ENCODE results near the gene PGAM4.
"Not testable (repeated sequence)": the region's sequence is repeated elsewhere in the genome, so short reads cannot be mapped to it uniquely, and the experiment has no call there.

The PGAM4 gene

GRCh38 chrX:77953708-77954107 lies 15.7 kb downstream of the PGAM4 start:
- Histone ChIP-seq H3K4me3 (ENCODE audit: low read depth, low read length) (peak overlapping the region; percentile 44; the same call in 1 of the 2 replicates), H3K27me3 (ENCODE audit: insufficient read depth, low read length) (no peaks in the 10 kb centered on the region), H3K79me2 (ENCODE audit: control insufficient read depth, insufficient read depth, low read length, unreplicated experiment) (no peaks in the 10 kb centered on the region), H3K36me3 (ENCODE audit: insufficient read depth, low read length) (no peaks in the 10 kb centered on the region), H3K27ac (ENCODE audit: low read depth, low read length) (peak overlapping the region; percentile 68), H2AFZ (ENCODE audit: low read length, unreplicated experiment) (no peak overlapping the region), H3K4me1 (ENCODE audit: control insufficient read depth, insufficient read depth, low read length, unreplicated experiment) (peaks cover 15% of the 10 kb centered on the region)

GRCh38 chrX:77953302-77953701 lies 16.1 kb downstream of the PGAM4 start:
- H3K79me2 ChIP-seq (ENCODE audit: control insufficient read depth, insufficient read depth, low read length, unreplicated experiment): no peaks in the 10 kb centered on the region
- H3K4me3 ChIP-seq (ENCODE audit: low read depth, low read length): peak overlapping the region; percentile 44; the same call in 1 of the 2 replicates
- peaks cover 15% of the 10 kb centered on the region for H3K4me1 ChIP-seq (ENCODE audit: control insufficient read depth, insufficient read depth, low read length, unreplicated experiment)
- H3K27me3 ChIP-seq (ENCODE audit: insufficient read depth, low read length): no peaks in the 10 kb centered on the region
- H3K36me3 ChIP-seq (ENCODE audit: insufficient read depth, low read length): no peaks in the 10 kb centered on the region
- no peak overlapping the region for H2AFZ ChIP-seq (ENCODE audit: low read length, unreplicated experiment)
- H3K27ac ChIP-seq (ENCODE audit: low read depth, low read length): peak overlapping the region; percentile 68

- Histone ChIP-seq H3K4me1 (ENCODE audit: control insufficient read depth, insufficient read depth, low read length, unreplicated experiment) (peaks cover 15% of the 10 kb centered on the region), H3K4me3 (ENCODE audit: low read depth, low read length) (no peak overlapping the region), H2AFZ (ENCODE audit: low read length, unreplicated experiment) (no peak overlapping the region), H3K79me2 (ENCODE audit: control insufficient read depth, insufficient read depth, low read length, unreplicated experiment) (no peaks in the 10 kb centered on the region), H3K27me3 (ENCODE audit: insufficient read depth, low read length) (no peaks in the 10 kb centered on the region), H3K27ac (ENCODE audit: low read depth, low read length) (no peak overlapping the region), H3K36me3 (ENCODE audit: insufficient read depth, low read length) (no peaks in the 10 kb centered on the region)
These were observed 17.3 kb downstream of the PGAM4 start for GRCh38 chrX:77952173-77952572.

- no peaks in the 10 kb centered on the region for H3K79me2 ChIP-seq (ENCODE audit: control insufficient read depth, insufficient read depth, low read length, unreplicated experiment)
- H3K36me3 ChIP-seq (ENCODE audit: insufficient read depth, low read length): no peaks in the 10 kb centered on the region
- peaks cover 15% of the 10 kb centered on the region for H3K4me1 ChIP-seq (ENCODE audit: control insufficient read depth, insufficient read depth, low read length, unreplicated experiment)
- no peak overlapping the region for H2AFZ ChIP-seq (ENCODE audit: low read length, unreplicated experiment)
- H3K27ac ChIP-seq (ENCODE audit: low read depth, low read length): no peak overlapping the region
- no peak overlapping the region for H3K4me3 ChIP-seq (ENCODE audit: low read depth, low read length)
- no peaks in the 10 kb centered on the region for H3K27me3 ChIP-seq (ENCODE audit: insufficient read depth, low read length)
These were observed 19.6 kb downstream of the PGAM4 start for GRCh38 chrX:77949840-77950239.

GRCh38 chrX:77946571-77946970 lies 22.9 kb downstream of the PGAM4 start:
- no peak overlapping the region for H3K4me3 ChIP-seq (ENCODE audit: low read depth, low read length)
- no peaks in the 10 kb centered on the region for H3K27me3 ChIP-seq (ENCODE audit: insufficient read depth, low read length)
- H2AFZ ChIP-seq (ENCODE audit: low read length, unreplicated experiment): no peak overlapping the region
- H3K79me2 ChIP-seq (ENCODE audit: control insufficient read depth, insufficient read depth, low read length, unreplicated experiment): no peaks in the 10 kb centered on the region
- H3K4me1 ChIP-seq (ENCODE audit: control insufficient read depth, insufficient read depth, low read length, unreplicated experiment): peaks cover 5% of the 10 kb centered on the region
- H3K27ac ChIP-seq (ENCODE audit: low read depth, low read length): no peak overlapping the region
- no peaks in the 10 kb centered on the region for H3K36me3 ChIP-seq (ENCODE audit: insufficient read depth, low read length)

- no peaks in the 10 kb centered on the region for H3K36me3 ChIP-seq (ENCODE audit: insufficient read depth, low read length)
- peaks cover 5% of the 10 kb centered on the region for H3K4me1 ChIP-seq (ENCODE audit: control insufficient read depth, insufficient read depth, low read length, unreplicated experiment)
- H2AFZ ChIP-seq (ENCODE audit: low read length, unreplicated experiment): no peak overlapping the region
- H3K79me2 ChIP-seq (ENCODE audit: control insufficient read depth, insufficient read depth, low read length, unreplicated experiment): no peaks in the 10 kb centered on the region
- no peaks in the 10 kb centered on the region for H3K27me3 ChIP-seq (ENCODE audit: insufficient read depth, low read length)
- H3K4me3 ChIP-seq (ENCODE audit: low read depth, low read length): no peak overlapping the region
- H3K27ac ChIP-seq (ENCODE audit: low read depth, low read length): no peak overlapping the region
These were observed 23.4 kb downstream of the PGAM4 start for GRCh38 chrX:77945910-77946545.

GRCh38 chrX:77945031-77945430 lies 24.4 kb downstream of the PGAM4 start:
- not testable (repeated sequence) for H3K79me2 ChIP-seq (ENCODE audit: control insufficient read depth, insufficient read depth, low read length, unreplicated experiment); H3K27me3 ChIP-seq (ENCODE audit: insufficient read depth, low read length); H3K36me3 ChIP-seq (ENCODE audit: insufficient read depth, low read length); H2AFZ ChIP-seq (ENCODE audit: low read length, unreplicated experiment); H3K27ac ChIP-seq (ENCODE audit: low read depth, low read length); H3K4me3 ChIP-seq (ENCODE audit: low read depth, low read length); H3K4me1 ChIP-seq (ENCODE audit: control insufficient read depth, insufficient read depth, low read length, unreplicated experiment)

- Histone ChIP-seq H3K4me1 (ENCODE audit: control insufficient read depth, insufficient read depth, low read length, unreplicated experiment) (peaks cover 15% of the 10 kb centered on the region), H3K27me3 (ENCODE audit: insufficient read depth, low read length) (no peaks in the 10 kb centered on the region), H3K79me2 (ENCODE audit: control insufficient read depth, insufficient read depth, low read length, unreplicated experiment) (no peaks in the 10 kb centered on the region), H3K27ac (ENCODE audit: low read depth, low read length) (no peak overlapping the region), H3K36me3 (ENCODE audit: insufficient read depth, low read length) (no peaks in the 10 kb centered on the region), H2AFZ (ENCODE audit: low read length, unreplicated experiment) (no peak overlapping the region), H3K4me3 (ENCODE audit: low read depth, low read length) (no peak overlapping the region)
These were observed 31.3 kb downstream of the PGAM4 start for GRCh38 chrX:77938083-77938680.

- H3K4me3 ChIP-seq (ENCODE audit: low read depth, low read length): no peak overlapping the region
- H3K79me2 ChIP-seq (ENCODE audit: control insufficient read depth, insufficient read depth, low read length, unreplicated experiment): no peaks in the 10 kb centered on the region
- H2AFZ ChIP-seq (ENCODE audit: low read length, unreplicated experiment): no peak overlapping the region
- peak overlapping the region; percentile 70 for H3K27ac ChIP-seq (ENCODE audit: low read depth, low read length)
- H3K4me1 ChIP-seq (ENCODE audit: control insufficient read depth, insufficient read depth, low read length, unreplicated experiment): peaks cover 15% of the 10 kb centered on the region
- H3K36me3 ChIP-seq (ENCODE audit: insufficient read depth, low read length): no peaks in the 10 kb centered on the region
- no peaks in the 10 kb centered on the region for H3K27me3 ChIP-seq (ENCODE audit: insufficient read depth, low read length)
These were observed 32.1 kb downstream of the PGAM4 start for GRCh38 chrX:77937291-77937690.

GRCh38 chrX:77936299-77936698 lies 33.1 kb downstream of the PGAM4 start:
- H3K27me3 ChIP-seq (ENCODE audit: insufficient read depth, low read length): no peaks in the 10 kb centered on the region
- no peak overlapping the region for H3K4me3 ChIP-seq (ENCODE audit: low read depth, low read length)
- H3K27ac ChIP-seq (ENCODE audit: low read depth, low read length): 0 out of 2 replicates have a peak overlapping the region, but pooled peaks have one; percentile 70
- no peak overlapping the region for H2AFZ ChIP-seq (ENCODE audit: low read length, unreplicated experiment)
- H3K36me3 ChIP-seq (ENCODE audit: insufficient read depth, low read length): no peaks in the 10 kb centered on the region
- H3K4me1 ChIP-seq (ENCODE audit: control insufficient read depth, insufficient read depth, low read length, unreplicated experiment): peaks cover 15% of the 10 kb centered on the region
- H3K79me2 ChIP-seq (ENCODE audit: control insufficient read depth, insufficient read depth, low read length, unreplicated experiment): no peaks in the 10 kb centered on the region

GRCh38 chrX:77935886-77936285 lies 33.6 kb downstream of the PGAM4 start:
- no peak overlapping the region for H3K27ac ChIP-seq (ENCODE audit: low read depth, low read length)
- H3K79me2 ChIP-seq (ENCODE audit: control insufficient read depth, insufficient read depth, low read length, unreplicated experiment): no peaks in the 10 kb centered on the region

More at GRCh38 chrX:77935886-77936285, 33.6 kb downstream of the PGAM4 start:
- H2AFZ ChIP-seq (ENCODE audit: low read length, unreplicated experiment): no peak overlapping the region
- H3K4me3 ChIP-seq (ENCODE audit: low read depth, low read length): no peak overlapping the region
- peaks cover 15% of the 10 kb centered on the region for H3K4me1 ChIP-seq (ENCODE audit: control insufficient read depth, insufficient read depth, low read length, unreplicated experiment)
- H3K27me3 ChIP-seq (ENCODE audit: insufficient read depth, low read length): no peaks in the 10 kb centered on the region
- no peaks in the 10 kb centered on the region for H3K36me3 ChIP-seq (ENCODE audit: insufficient read depth, low read length)
